Stomach smooth muscle (tissue), 2 donors: ENCODE data around the gene KPNA4.
"Not testable (repeated sequence)": the region's sequence is repeated elsewhere in the genome, so short reads cannot be mapped to it uniquely, and the experiment has no call there.

Source experiments
- H3K27ac ChIP-seq: one replicate; pipeline ENCODE4 v1.7.0; 2013; ENCODE audit warnings: mild to moderate bottlenecking, low read length, inconsistent platforms
- H3K27me3 ChIP-seq, 2 donors: one replicate each; pipeline ENCODE4 v1.7.0; 2013; ENCODE audit warnings: low read length in 2 of 2; ENCODE audit not compliant: insufficient read depth in 2 of 2, control insufficient read depth in 1 of 2
- H3K36me3 ChIP-seq, 2 donors: one replicate each; pipeline ENCODE4 v1.7.0; 2013; ENCODE audit warnings: low read length in 2 of 2; ENCODE audit not compliant: control insufficient read depth in 2 of 2, insufficient read depth in 2 of 2
- H3K4me1 ChIP-seq: one replicate; pipeline ENCODE4 v1.7.0; 2013; ENCODE audit warnings: low read length; ENCODE audit not compliant: control insufficient read depth, insufficient read depth
- H3K4me3 ChIP-seq, 2 donors: one replicate each; pipeline ENCODE4 v1.7.0; 2013; ENCODE audit warnings: low read length in 2 of 2
- H3K9ac ChIP-seq, 2 donors: one replicate each; pipeline ENCODE4 v1.7.0; 2013; ENCODE audit warnings: low read length in 2 of 2, mild to moderate bottlenecking in 1 of 2
- H3K9me3 ChIP-seq, 2 donors: one replicate each; pipeline ENCODE4 v1.7.0; 2013; ENCODE audit warnings: low read length in 2 of 2; ENCODE audit not compliant: control insufficient read depth in 2 of 2
- donor health status: healthy.
- donor health status: Pancreatic carcinoma.

Gene KPNA4

DNA sequence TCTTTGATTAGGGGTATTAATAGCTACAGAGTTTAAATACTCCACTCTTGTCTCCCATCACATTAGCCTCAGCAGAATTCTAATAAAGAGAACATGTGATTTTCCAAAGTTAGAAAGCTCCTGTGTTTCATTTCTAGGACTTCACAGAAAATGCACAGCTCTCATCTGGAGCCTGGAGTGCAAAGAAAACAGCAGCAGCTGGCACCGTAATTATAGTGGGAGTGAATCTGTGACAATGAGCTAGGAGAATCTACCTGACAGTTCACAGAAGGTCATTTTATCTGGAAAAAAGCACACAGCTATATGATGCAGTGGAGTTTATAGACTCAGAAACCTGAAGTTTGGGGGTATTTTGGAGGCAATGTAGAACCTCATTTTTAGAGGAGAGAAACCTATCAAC lies 110.4 kb downstream of the KPNA4 start:
- Histone ChIP-seq H3K36me3 (no peaks in the 10 kb centered on the region), H3K9ac (no peak overlapping the region), H3K27me3 (peaks cover 2 to 5% of the 10 kb centered on the region in 2 donors), H3K27ac (no peak overlapping the region), H3K4me1 (peaks cover 3% of the 10 kb centered on the region), H3K9me3 (peaks cover 0 to 1% of the 10 kb centered on the region in 2 donors), H3K4me3 (no peak overlapping the region)

DNA sequence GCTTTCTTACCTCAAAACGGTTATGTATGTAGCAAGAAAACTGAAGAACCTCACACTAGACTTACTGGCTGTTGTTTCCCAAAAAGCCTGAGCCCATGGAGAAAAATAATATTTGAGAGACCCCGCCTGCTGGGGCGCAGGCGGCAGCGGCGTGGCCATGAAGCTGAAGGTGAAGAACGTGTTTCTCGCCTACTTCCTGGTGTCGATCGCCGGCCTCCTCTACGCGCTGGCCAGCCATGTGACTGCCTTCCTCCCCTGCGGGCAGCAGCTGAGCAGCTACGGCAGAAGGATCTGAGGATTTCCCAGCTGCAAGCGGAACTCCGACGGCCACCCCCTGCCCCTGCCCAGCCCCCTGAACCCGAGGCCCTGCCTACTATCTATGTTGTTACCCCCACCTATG lies 113.1 kb downstream of the KPNA4 start:
- H3K36me3 ChIP-seq, H3K27ac ChIP-seq, H3K9me3 ChIP-seq, H3K4me3 ChIP-seq, H3K9ac ChIP-seq: not testable (repeated sequence)
- Histone ChIP-seq H3K27me3 (peaks cover 2 to 12% of the 10 kb centered on the region in 2 donors), H3K4me1 (peaks cover 12% of the 10 kb centered on the region)

DNA sequence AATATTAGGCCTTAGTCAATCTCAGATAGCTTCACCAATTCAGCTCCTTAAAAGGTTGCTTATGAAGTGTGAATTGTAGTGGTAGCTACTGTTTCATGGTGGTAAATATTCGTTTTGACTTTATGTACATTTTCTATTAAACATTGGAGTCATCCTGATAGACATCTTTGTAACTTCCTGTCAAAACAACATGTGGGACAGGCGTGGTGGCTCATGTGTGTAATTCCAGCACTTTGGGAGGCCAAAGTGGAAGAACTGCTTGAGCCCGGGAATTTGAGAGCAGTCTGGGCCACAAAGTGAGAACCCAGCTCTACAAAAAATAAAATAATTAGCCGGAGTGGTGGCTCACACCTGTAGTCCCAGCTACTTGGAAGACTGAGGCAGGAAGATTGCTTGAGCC lies 113.8 kb downstream of the KPNA4 start:
- H3K9me3 ChIP-seq, result peaks cover 0 to 2% of the 10 kb centered on the region in 2 donors
- no peak overlapping the region for H3K27ac ChIP-seq
- H3K36me3 ChIP-seq, result no peaks in the 10 kb centered on the region
- H3K4me3 ChIP-seq, result no peak overlapping the region
- H3K4me1 ChIP-seq, result peaks cover 12% of the 10 kb centered on the region
- peaks cover 2 to 12% of the 10 kb centered on the region in 2 donors for H3K27me3 ChIP-seq
- H3K9ac ChIP-seq, result no peak overlapping the region

DNA sequence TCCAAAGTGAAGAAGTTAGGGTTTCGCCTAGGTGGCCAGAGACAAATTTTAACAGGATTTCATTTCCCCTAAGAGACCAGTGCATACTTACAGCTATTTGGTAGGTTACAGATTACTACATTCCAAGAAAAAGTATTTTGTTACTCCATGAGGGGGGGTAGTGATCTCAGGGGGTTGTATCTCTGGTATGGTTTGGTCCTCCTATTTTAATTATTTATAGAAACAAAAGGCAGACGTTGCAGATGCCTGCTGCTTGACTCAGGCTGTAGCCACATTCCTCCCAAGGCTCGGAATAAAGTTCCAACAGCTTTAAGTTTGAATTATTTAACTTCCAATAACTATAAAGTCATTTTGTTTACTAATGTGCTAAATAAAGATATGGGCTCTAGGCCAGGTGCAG lies 114.5 kb downstream of the KPNA4 start:
- no peaks in the 10 kb centered on the region for H3K36me3 ChIP-seq
- H3K27ac ChIP-seq, result no peak overlapping the region
- H3K4me3 ChIP-seq, result no peak overlapping the region
- H3K9me3 ChIP-seq, result peaks cover 0 to 2% of the 10 kb centered on the region in 2 donors
- H3K9ac ChIP-seq, result no peak overlapping the region
- H3K4me1 ChIP-seq, result peaks cover 12% of the 10 kb centered on the region
- H3K27me3 ChIP-seq, result peaks cover 2 to 12% of the 10 kb centered on the region in 2 donors

DNA sequence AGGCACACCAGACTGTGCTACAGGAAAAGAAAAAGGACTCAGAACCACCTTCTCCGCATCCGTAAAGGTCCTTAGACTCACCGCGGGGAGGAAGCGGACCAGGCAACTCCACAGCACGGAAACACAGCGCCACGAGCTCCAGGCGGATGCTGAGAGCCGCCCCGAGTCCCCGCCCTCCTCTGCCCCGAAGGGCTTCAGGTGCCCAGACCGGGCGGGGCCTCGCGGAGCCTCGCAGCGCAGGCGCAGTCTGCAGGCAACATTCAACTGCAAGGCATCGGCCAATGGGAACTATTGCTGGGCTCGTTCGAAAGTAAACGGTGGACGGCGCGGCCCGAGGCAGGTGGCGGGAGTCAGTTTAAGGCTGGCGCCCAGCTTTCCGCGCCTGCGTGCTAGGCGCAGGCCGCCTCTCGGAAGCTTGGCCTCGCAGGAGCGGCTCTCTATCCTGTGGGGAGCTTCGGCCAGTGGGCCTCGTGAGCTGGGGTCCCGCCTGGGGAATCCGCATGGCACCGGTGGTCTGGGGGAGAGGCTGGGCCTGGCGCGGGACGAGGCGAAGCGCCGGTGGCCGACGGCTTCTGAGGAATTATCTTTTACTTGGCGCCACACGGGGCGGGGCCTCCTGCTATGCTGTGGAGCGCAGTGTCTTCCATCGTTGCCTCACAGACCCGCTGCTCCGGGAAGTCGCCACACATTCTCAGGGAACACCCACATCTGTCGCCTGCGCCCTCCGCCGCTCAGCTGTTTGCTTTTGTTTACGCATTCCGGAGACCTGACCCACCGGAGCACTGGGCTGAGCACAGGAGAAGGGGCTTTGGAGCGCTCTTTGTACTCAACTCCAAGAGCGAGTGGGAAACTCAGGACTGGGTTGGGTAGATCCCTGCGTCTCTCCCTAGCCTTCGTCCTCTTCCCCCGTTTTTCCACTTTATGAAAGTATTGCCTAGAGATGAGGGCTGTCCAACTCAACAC lies 115.5 kb downstream of the KPNA4 start, which contains the start of gene TRIM59:
TSS of gene TRIM59 (minus strand) at position 151 of the 963 bp plus-strand sequence. CDS start 10,603 bp downstream, outside the sequence.
- Histone ChIP-seq H3K4me3 (peak within 1 kb of the TSS; percentile 84 to 86), H3K27me3 (peaks cover 2 to 12% of the 10 kb centered on the region in 2 donors), H3K9ac (peak within 1 kb of the TSS; percentile 58 to 59), H3K9me3 (peaks cover 0 to 2% of the 10 kb centered on the region in 2 donors), H3K36me3 (no peaks in the 10 kb centered on the region), H3K27ac (peak within 1 kb of the TSS; percentile 37), H3K4me1 (peaks cover 12% of the 10 kb centered on the region)

DNA sequence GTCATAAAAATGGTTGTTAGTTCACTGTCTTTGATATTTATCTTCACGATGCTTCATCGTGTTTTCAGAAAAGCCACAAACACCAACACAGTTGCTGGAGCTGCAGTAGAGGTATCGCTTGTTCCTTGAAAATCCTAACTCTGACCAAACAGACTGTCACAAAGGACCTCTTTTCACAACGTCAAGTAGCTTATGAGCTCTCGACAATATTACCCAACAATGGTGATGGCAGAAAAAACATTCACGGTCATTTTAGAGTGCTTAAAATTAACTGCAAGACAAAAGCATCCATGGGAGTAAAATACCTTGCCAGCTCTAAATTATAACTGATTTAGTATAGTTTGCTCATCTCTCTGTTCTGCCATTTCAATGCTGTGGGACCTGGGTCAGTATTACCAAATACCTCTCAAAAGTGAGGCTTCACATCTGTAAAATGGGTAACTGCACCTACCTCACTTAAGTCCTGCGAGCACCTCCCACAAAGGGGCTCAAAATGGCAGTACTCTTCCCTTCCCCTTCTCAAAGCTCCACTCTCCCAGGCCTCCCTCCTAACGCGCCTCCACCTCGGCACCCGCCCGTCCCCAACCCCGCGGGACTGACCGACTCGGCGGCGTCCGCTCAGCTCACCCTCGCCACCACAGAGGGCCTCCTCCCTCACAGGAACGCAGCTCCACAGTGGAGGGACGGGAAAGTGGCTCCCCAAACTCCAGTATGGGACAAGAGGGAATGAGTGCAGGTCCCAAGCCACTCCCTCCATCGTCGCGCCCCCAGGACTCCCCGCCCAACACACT lies 116.3 kb downstream of the KPNA4 start:
- Histone ChIP-seq H3K27me3 (peaks cover 2 to 12% of the 10 kb centered on the region in 2 donors), H3K4me3 (peak overlapping the region; percentile 84 to 86), H3K9ac (peak overlapping the region; percentile 58 to 59), H3K9me3 (peaks cover 0 to 2% of the 10 kb centered on the region in 2 donors), H3K4me1 (peaks cover 12% of the 10 kb centered on the region), H3K27ac (peak overlapping the region; percentile 37), H3K36me3 (no peaks in the 10 kb centered on the region)

DNA sequence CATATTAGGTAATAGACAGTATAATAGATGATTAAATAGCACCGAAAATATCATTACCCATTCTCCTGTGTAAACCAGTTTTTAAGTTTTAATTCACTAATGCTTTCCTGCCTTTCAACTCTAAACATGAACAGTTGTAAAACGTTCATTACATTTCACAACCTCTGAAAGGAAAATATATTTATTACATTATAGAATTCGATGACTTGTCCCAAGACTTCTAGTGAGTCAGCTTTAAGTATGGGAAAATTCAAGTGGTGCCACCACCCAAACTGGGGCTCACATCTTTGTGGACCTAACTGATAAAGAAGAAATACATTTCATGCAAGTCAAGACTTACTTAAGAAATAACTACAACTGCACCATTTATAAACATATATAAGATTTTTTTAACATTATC lies 117.8 kb downstream of the KPNA4 start:
- H3K4me3 ChIP-seq, result no peak overlapping the region
- peaks cover 2 to 12% of the 10 kb centered on the region in 2 donors for H3K27me3 ChIP-seq
- H3K4me1 ChIP-seq, result peaks cover 12% of the 10 kb centered on the region
- no peak overlapping the region for H3K9ac ChIP-seq
- H3K36me3 ChIP-seq, result no peaks in the 10 kb centered on the region
- peaks cover 0 to 2% of the 10 kb centered on the region in 2 donors for H3K9me3 ChIP-seq
- no peak overlapping the region for H3K27ac ChIP-seq

DNA sequence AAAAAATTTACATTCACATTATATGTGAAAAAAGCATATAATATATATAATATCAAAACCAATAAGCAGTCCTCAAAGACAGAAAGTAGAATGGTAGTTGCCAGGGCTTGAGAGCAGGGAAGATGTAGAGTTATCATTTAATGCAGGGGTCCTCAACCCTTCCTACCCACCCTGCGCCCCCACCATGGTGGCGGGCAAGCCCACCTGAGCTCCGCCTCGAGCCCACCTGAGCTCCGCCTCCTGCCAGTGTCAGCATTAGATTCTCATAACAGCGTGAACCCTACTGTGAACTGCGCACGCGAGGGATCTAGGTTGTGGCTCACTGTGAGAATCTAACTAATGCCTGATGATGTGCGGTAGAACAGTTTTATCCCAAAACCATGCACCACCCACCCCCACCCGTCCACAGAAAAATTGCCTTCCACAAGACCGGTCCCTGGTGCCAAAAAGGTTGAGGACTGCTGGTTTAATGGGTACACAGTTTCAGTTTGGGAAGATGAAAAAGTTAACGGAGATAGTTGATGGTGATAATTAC lies 118.8 kb downstream of the KPNA4 start:
- no peak overlapping the region for H3K9ac ChIP-seq
- no peak overlapping the region for H3K4me3 ChIP-seq
- no peaks in the 10 kb centered on the region for H3K36me3 ChIP-seq
- peaks cover 12% of the 10 kb centered on the region for H3K4me1 ChIP-seq
- peaks cover 0 to 2% of the 10 kb centered on the region in 2 donors for H3K9me3 ChIP-seq
- peaks cover 2 to 12% of the 10 kb centered on the region in 2 donors for H3K27me3 ChIP-seq
- no peak overlapping the region for H3K27ac ChIP-seq

DNA sequence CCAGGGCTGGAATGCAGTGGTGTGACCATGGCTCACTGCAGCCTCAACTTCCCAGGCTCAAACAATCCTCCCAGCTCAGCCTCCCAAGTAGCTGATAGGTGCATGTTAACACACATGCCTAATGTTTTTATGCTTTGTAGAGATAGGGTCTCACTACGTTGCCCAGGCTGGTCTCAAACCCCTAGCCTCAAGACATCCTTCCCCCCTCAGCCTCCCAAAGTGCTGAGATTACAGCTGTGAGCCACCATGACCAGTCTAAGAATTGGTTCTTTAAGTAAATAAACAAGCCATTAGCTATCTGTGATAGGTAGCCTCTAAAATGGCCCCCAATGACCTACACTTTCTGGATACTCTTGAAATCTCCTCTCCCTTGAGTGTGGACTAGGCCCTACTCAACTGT lies 119.5 kb downstream of the KPNA4 start:
- Histone ChIP-seq H3K9ac (no peak overlapping the region), H3K27me3 (peaks cover 2 to 12% of the 10 kb centered on the region in 2 donors), H3K36me3 (no peaks in the 10 kb centered on the region), H3K4me3 (no peak overlapping the region), H3K27ac (no peak overlapping the region), H3K4me1 (peaks cover 12% of the 10 kb centered on the region), H3K9me3 (peaks cover 0 to 2% of the 10 kb centered on the region in 2 donors)
